GM23338 (cell line): ENCODE results near the gene EML3. TPM values are rescaled to one million over a fixed set of nuclear protein-coding genes. Genes with fewer than 3 reads are reported as not detected.

Source experiments
- ATAC-seq: fragments of 200-7000 bp; cut with Tn5 transposase; 3 replicates; pipeline ENCODE4 v1.9.1; 2020
- DNase-seq: peaks from one replicate; pipeline ENCODE4 v3.0.0-alpha.2; 2015; ENCODE audit warnings: low spot score
- H2AFZ ChIP-seq: fragments of 200-600 bp; sonication (generic); 2 replicates; pipeline ENCODE4 v1.8.0; 2016; ENCODE audit warnings: antibody characterized with exemption, mild to moderate bottlenecking, moderate library complexity
- H3F3A ChIP-seq: fragments of 200-600 bp; sonication (generic); replicated peaks from 2 replicates; pipeline ENCODE4 v1.8.0; 2017; ENCODE audit warnings: antibody characterized with exemption, mixed run types, low read depth
- H3K27ac ChIP-seq: fragments of 200-600 bp; sonication (generic); 2 replicates; pipeline ENCODE4 v1.6.1; 2016; ENCODE audit warnings: low read depth
- H3K27me3 ChIP-seq: fragments of 200-600 bp; sonication (generic); 2 replicates; pipeline ENCODE4 v1.8.0; 2016; ENCODE audit warnings: mild to moderate bottlenecking, mixed run types, moderate library complexity; ENCODE audit not compliant: insufficient read depth
- H3K36me3 ChIP-seq: fragments of 200-600 bp; sonication (generic); 2 replicates; pipeline ENCODE4 v1.8.0; 2016; ENCODE audit warnings: mild to moderate bottlenecking; ENCODE audit not compliant: insufficient read depth
- H3K4me1 ChIP-seq: fragments of 200-600 bp; sonication (generic); 2 replicates; pipeline ENCODE4 v1.8.0; 2016; ENCODE audit warnings: mild to moderate bottlenecking, moderate library complexity; ENCODE audit not compliant: insufficient read depth
- H3K4me2 ChIP-seq: fragments of 200-600 bp; sonication (generic); 2 replicates; pipeline ENCODE4 v1.7.1; 2017; ENCODE audit warnings: mixed run types
- H3K4me3 ChIP-seq: fragments of 200-600 bp; sonication (generic); 2 replicates; pipeline ENCODE4 v1.6.1; 2016; ENCODE audit warnings: mixed run types
- H3K79me2 ChIP-seq: fragments of 200-600 bp; sonication (generic); replicated peaks from 2 replicates; pipeline ENCODE4 v1.8.0; 2017; ENCODE audit warnings: mild to moderate bottlenecking; ENCODE audit not compliant: insufficient read depth
- H3K9me2 ChIP-seq: fragments of 200-600 bp; sonication (generic); 2 replicates; pipeline ENCODE4 v1.8.0; 2017; ENCODE audit not compliant: insufficient read depth
- H4K20me1 ChIP-seq: fragments of 200-600 bp; sonication (generic); replicated peaks from 2 replicates; pipeline ENCODE4 v1.8.0; 2017; ENCODE audit warnings: mild to moderate bottlenecking; ENCODE audit not compliant: insufficient read depth
- H3K27ac Mint-ChIP-seq: 2 replicates; pipeline ENCODE4 v1.8.0; 2020; ENCODE audit warnings: inconsistent platforms, mild to moderate bottlenecking, moderate library complexity, mixed read lengths
- H3K27me3 Mint-ChIP-seq: 3 replicates; pipeline ENCODE4 v1.8.0; 2022; ENCODE audit warnings: low read depth, mild to moderate bottlenecking, moderate library complexity, mixed read lengths, inconsistent platforms; ENCODE audit not compliant: insufficient read depth, poor library complexity
- H3K36me3 Mint-ChIP-seq: 3 replicates; pipeline ENCODE4 v1.8.0; 2021; ENCODE audit warnings: low read depth, mild to moderate bottlenecking, inconsistent platforms, moderate library complexity, mixed read lengths
- H3K4me1 Mint-ChIP-seq: 3 replicates; pipeline ENCODE4 v1.8.0; 2020; ENCODE audit warnings: mild to moderate bottlenecking, inconsistent platforms, mixed read lengths
- H3K4me3 Mint-ChIP-seq: 3 replicates; pipeline ENCODE4 v1.8.0; 2021; ENCODE audit warnings: moderate library complexity, mild to moderate bottlenecking, inconsistent platforms, mixed read lengths
- H3K9me3 Mint-ChIP-seq: 3 replicates; pipeline ENCODE4 v1.8.0; 2020; ENCODE audit warnings: moderate library complexity, mild to moderate bottlenecking, inconsistent platforms, mixed read lengths
- CTCF ChIP-seq, 2 experiments: fragments of 200-600 bp in 1 of 2; sonication (generic) in 1 of 2; conservative IDR thresholded peaks; 2 replicates each; pipeline versions ENCODE4 v1.5.1 to v1.6.1; 2016 to 2017; ENCODE audit warnings: antibody characterized with exemption in 2 of 2, low read depth in 2 of 2, mild to moderate bottlenecking in 2 of 2, moderate library complexity in 1 of 2
- EZH2 ChIP-seq: fragments of 200-600 bp; sonication (generic); IDR thresholded peaks from one replicate; pipeline ENCODE4 v1.8.0; 2017; ENCODE audit warnings: antibody characterized with exemption, mild to moderate bottlenecking, low read depth; ENCODE audit not compliant: unreplicated experiment
- REST ChIP-seq: IDR thresholded peaks from one replicate; pipeline ENCODE4 v1.6.1; 2018; ENCODE audit warnings: antibody characterized with exemption; ENCODE audit not compliant: unreplicated experiment
- STAT1 ChIP-seq: IDR thresholded peaks from one replicate; pipeline ENCODE4 v1.6.1; 2016; ENCODE audit warnings: antibody characterized with exemption; ENCODE audit not compliant: unreplicated experiment
- ZNF331 ChIP-seq: fragments of 250-450 bp; sonication (Bioruptor Pico); IDR thresholded peaks from 2 replicates; pipeline ENCODE4 v1.5.0; 2020; ENCODE audit warnings: low read depth, mild to moderate bottlenecking, moderate library complexity
- polyA plus RNA-seq: library from polyadenylated mRNA; unstranded; fragments of >200 nt; fragmentation: Nextera tagmentation; extraction: Ambion mirVana; gene quantifications from 2 replicates; pipeline ENCODE4 v1.2.1, GENCODE V29; 2016
- total RNA-seq: library from RNA; depleted of rRNA; stranded (reverse); fragments of >200 nt; shearing (Covaris generic); gene quantifications from 2 replicates; pipeline ENCODE4 v1.2.3, GENCODE V29; 2014

EML3 gene
- total and polyA plus RNA-seq, 2 experiments from 2014 or later: 15.4 to 17.1 TPM

DNA sequence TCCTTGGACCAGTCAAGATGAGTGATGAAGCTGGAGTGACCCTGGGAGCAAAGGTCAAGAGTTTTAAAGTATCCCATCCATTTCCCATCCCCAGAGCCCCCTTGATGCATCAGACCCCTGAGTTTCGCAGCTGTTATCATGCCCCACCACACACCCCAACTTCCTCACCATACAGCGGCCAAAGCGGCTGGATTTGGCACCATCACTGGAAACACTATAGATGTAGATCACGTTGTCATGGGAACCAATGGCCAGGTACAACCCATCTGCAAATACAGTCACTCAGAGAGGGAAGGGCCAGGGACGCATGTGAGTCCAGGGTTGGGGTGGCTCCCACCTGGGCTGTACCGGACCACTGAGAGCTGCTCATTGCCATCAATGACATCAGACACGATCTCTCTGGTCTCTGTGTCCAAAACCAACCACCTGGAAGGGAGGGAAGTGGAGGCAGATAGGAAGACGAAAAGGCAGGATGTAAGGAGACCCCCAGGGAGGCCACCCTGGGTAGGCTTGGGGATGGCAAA lies 8.7 kb downstream of the EML3 start:
- Histone ChIP-seq H3K36me3 (no peaks in the 10 kb centered on the region), H3K4me1 (peaks cover 17% of the 10 kb centered on the region; the same call in 1 of the 2 replicates), H3K27me3 (peaks cover 43% of the 10 kb centered on the region), H3K27ac (no peak overlapping the region), H3K4me2 (peak overlapping the region; percentile 99; the same call in 1 of the 2 replicates), H3K9me2 (no peaks in the 10 kb centered on the region), H3K79me2 (peaks cover 16% of the 10 kb centered on the region), H3K4me3 (no peak overlapping the region), H3F3A (peaks cover 20% of the 10 kb centered on the region), H4K20me1 (peaks cover 10% of the 10 kb centered on the region; the same call in 1 of the 2 replicates), H2AFZ (no peak overlapping the region)
- H3K36me3 Mint-ChIP-seq: peaks cover 28% of the 10 kb centered on the region
- no peaks in the 10 kb centered on the region; the same call in 2 of the 3 replicates for H3K9me3 Mint-ChIP-seq
- DNase-seq (no peak), ATAC-seq (no peak)
- peaks cover 29% of the 10 kb centered on the region for H3K27me3 Mint-ChIP-seq
- peaks cover 63% of the 10 kb centered on the region for H3K4me1 Mint-ChIP-seq
- TF ChIP-seq ZNF331 (CRISPR knock-in tag) (no peak), REST (no peak), STAT1 (no peak), EZH2 (no peak)
- peak overlapping the region; percentile 91; the same call in 1 of the 3 replicates for H3K4me3 Mint-ChIP-seq
- H3K27ac Mint-ChIP-seq: no peak overlapping the region

- Histone ChIP-seq H3K4me3 (peak overlapping the region; percentile 96), H3K4me1 (peaks cover 20% of the 10 kb centered on the region; the same call in 1 of the 2 replicates), H2AFZ (peak overlapping the region; percentile 98; the same call in 1 of the 2 replicates), H3K79me2 (peaks cover 23% of the 10 kb centered on the region), H3K27me3 (peaks cover 43% of the 10 kb centered on the region), H3K27ac (no peak overlapping the region), H3K36me3 (peaks cover 7% of the 10 kb centered on the region; the same call in 1 of the 2 replicates), H3K4me2 (peak overlapping the region; percentile 99), H3F3A (peaks cover 27% of the 10 kb centered on the region), H4K20me1 (peaks cover 10% of the 10 kb centered on the region; the same call in 1 of the 2 replicates), H3K9me2 (no peaks in the 10 kb centered on the region)
- H3K27ac Mint-ChIP-seq: no peak overlapping the region
- peaks cover 35% of the 10 kb centered on the region for H3K36me3 Mint-ChIP-seq
- TF ChIP-seq EZH2 (no peak), CTCF (conservative IDR thresholded peaks at IDR 0.05; ENCODE audit: low read depth in 2 of 2) (no peak)
- H3K4me3 Mint-ChIP-seq: peak overlapping the region; percentile 91
- DNase-seq (peak; percentile 46), ATAC-seq (no peak; the same call in 2 of the 3 replicates)
- peaks cover 32% of the 10 kb centered on the region for H3K27me3 Mint-ChIP-seq
- H3K9me3 Mint-ChIP-seq: no peaks in the 10 kb centered on the region; the same call in 2 of the 3 replicates
- H3K4me1 Mint-ChIP-seq: peaks cover 64% of the 10 kb centered on the region
These were observed 9.5 kb downstream of the EML3 start for GRCh38 chr11:62603072-62603408.
